KMS-11 (cell line): ENCODE results near the gene NOC3L.

ENCODE experiments used
- H2AFZ ChIP-seq: fragments of 200-600 bp; sonication (generic); 2 replicates; pipeline ENCODE4 v1.6.1; 2016; ENCODE audit warnings: antibody characterized with exemption, mixed run types, low read depth
- H3K27ac ChIP-seq: fragments of 200-600 bp; sonication (generic); 2 replicates; pipeline ENCODE4 v1.6.1; 2016; ENCODE audit warnings: mild to moderate bottlenecking, mixed run types
- H3K27me3 ChIP-seq: fragments of 200-600 bp; sonication (generic); 2 replicates; pipeline ENCODE4 v1.6.1; 2017; ENCODE audit warnings: mild to moderate bottlenecking, low read depth, mixed run types, moderate library complexity; ENCODE audit not compliant: insufficient read depth
- H3K36me3 ChIP-seq: fragments of 200-600 bp; sonication (generic); 2 replicates; pipeline ENCODE4 v1.6.1; 2017; ENCODE audit warnings: mild to moderate bottlenecking, mixed run types; ENCODE audit not compliant: insufficient read depth
- H3K4me1 ChIP-seq: fragments of 200-600 bp; sonication (generic); 2 replicates; pipeline ENCODE4 v1.6.1; 2016; ENCODE audit warnings: mild to moderate bottlenecking, low read depth, mixed run types; ENCODE audit not compliant: poor library complexity, severe bottlenecking
- H3K4me2 ChIP-seq: fragments of 200-600 bp; sonication (generic); 2 replicates; pipeline ENCODE4 v1.7.0; 2016; ENCODE audit warnings: mild to moderate bottlenecking, mixed run types
- H3K4me3 ChIP-seq: fragments of 200-600 bp; sonication (generic); IDR thresholded peaks from 2 replicates; pipeline ENCODE4 v1.6.1; 2017; ENCODE audit warnings: low read depth, low read length, mixed read lengths; ENCODE audit not compliant: insufficient read depth
- H3K79me2 ChIP-seq: fragments of 200-600 bp; sonication (generic); 2 replicates; pipeline ENCODE4 v1.6.1; 2016; ENCODE audit warnings: low read depth, mixed run types; ENCODE audit not compliant: insufficient read depth
- H3K9ac ChIP-seq: fragments of 200-600 bp; sonication (generic); 2 replicates; pipeline ENCODE4 v1.6.1; 2016; ENCODE audit warnings: mild to moderate bottlenecking, mixed run types
- H4K20me1 ChIP-seq: fragments of 200-600 bp; sonication (generic); 2 replicates; pipeline ENCODE4 v1.6.1; 2016; ENCODE audit warnings: mild to moderate bottlenecking, mixed run types; ENCODE audit not compliant: insufficient read depth
- CTCF ChIP-seq: fragments of 200-600 bp; sonication (generic); conservative IDR thresholded peaks from 2 replicates; pipeline ENCODE4 v1.6.1; 2017; ENCODE audit warnings: low read depth, mild to moderate bottlenecking, antibody characterized with exemption, low read length, moderate library complexity, mixed read lengths

NOC3L gene

GRCh38 chr10:94349327-94349726 is 13.4 kb downstream of the NOC3L start:
- Histone ChIP-seq H3K79me2 (no peaks in the 10 kb centered on the region), H3K4me3 (no peak overlapping the region), H2AFZ (no peak overlapping the region), H3K4me2 (no peak overlapping the region), H3K36me3 (peaks cover 11% of the 10 kb centered on the region; the same call in 1 of the 2 replicates), H3K27ac (no peak overlapping the region), H4K20me1 (no peaks in the 10 kb centered on the region), H3K4me1 (peaks cover 8% of the 10 kb centered on the region), H3K27me3 (no peaks in the 10 kb centered on the region), H3K9ac (no peak overlapping the region)
- no peak for TF ChIP-seq CTCF

- H2AFZ ChIP-seq: no peak overlapping the region
- peaks cover 11% of the 10 kb centered on the region for H3K4me1 ChIP-seq
- H3K4me3 ChIP-seq: no peak overlapping the region
- no peak for TF ChIP-seq CTCF
- no peak overlapping the region for H3K27ac ChIP-seq
- no peak overlapping the region for H3K4me2 ChIP-seq
- H3K79me2 ChIP-seq: 0 out of 2 replicates have a peak, but pooled peaks cover 4% of the 10 kb centered on the region
- H3K36me3 ChIP-seq: peaks cover 20% of the 10 kb centered on the region; the same call in 1 of the 2 replicates
- no peak overlapping the region for H3K9ac ChIP-seq
- H3K27me3 ChIP-seq: no peaks in the 10 kb centered on the region
- no peaks in the 10 kb centered on the region for H4K20me1 ChIP-seq
These were observed 18.1 kb downstream of the NOC3L start for GRCh38 chr10:94344522-94345122.

GRCh38 chr10:94343151-94343550 is 19.6 kb downstream of the NOC3L start:
- Histone ChIP-seq H3K36me3 (peaks cover 26% of the 10 kb centered on the region), H3K4me2 (no peak overlapping the region), H2AFZ (no peak overlapping the region), H3K27me3 (no peaks in the 10 kb centered on the region), H3K79me2 (0 out of 2 replicates have a peak, but pooled peaks cover 4% of the 10 kb centered on the region), H3K27ac (no peak overlapping the region), H3K4me1 (peaks cover 2% of the 10 kb centered on the region), H4K20me1 (no peaks in the 10 kb centered on the region), H3K9ac (no peak overlapping the region), H3K4me3 (no peak overlapping the region)
- no peak for TF ChIP-seq CTCF

- Histone ChIP-seq H3K4me2 (no peak overlapping the region), H4K20me1 (no peaks in the 10 kb centered on the region), H3K79me2 (no peaks in the 10 kb centered on the region), H3K4me1 (no peaks in the 10 kb centered on the region), H2AFZ (no peak overlapping the region), H3K36me3 (peaks cover 19% of the 10 kb centered on the region), H3K27me3 (no peaks in the 10 kb centered on the region), H3K4me3 (no peak overlapping the region), H3K27ac (no peak overlapping the region), H3K9ac (no peak overlapping the region)
- TF ChIP-seq CTCF: no peak
These were observed 27.9 kb downstream of the NOC3L start for GRCh38 chr10:94334857-94335256.
